ENCODE results near the gene PHC3. TPM values are rescaled to one million over a fixed set of nuclear protein-coding genes. Genes with fewer than 3 reads are reported as not detected.

Gene PHC3
- total and polyA plus RNA-seq, 2 donors from 2014 or later = 3.6 to 85.6 TPM

- no peak for TF ChIP-seq CTCF (IDR thresholded peaks at IDR 0.05; ENCODE audit: borderline replicate concordance, extremely low read depth, insufficient read depth)
- DNase-seq = no peak
- no peak overlapping the region for H3K4me3 ChIP-seq (ENCODE audit: low read length in 3 of 3)
- H3K4me1 ChIP-seq (ENCODE audit: control insufficient read depth in 2 of 3, insufficient read depth in 2 of 3, low read depth in 1 of 3, low read length in 3 of 3) = peaks cover 0 to 11% (median 0%) of the 10 kb centered on the region in 3 donors
- no peaks in the 10 kb centered on the region for H3K27me3 ChIP-seq (ENCODE audit: control insufficient read depth, insufficient read depth, low read length)
- peak overlapping the region in 1 of 2 donors; percentile 23 for H3K27ac ChIP-seq (ENCODE audit: low read depth in 2 of 2, low read length in 2 of 2)
- intact Hi-C loops (cut with DNase I) = no loop called here
- peaks cover 2 to 27% (median 10%) of the 10 kb centered on the region in 3 donors for H3K36me3 ChIP-seq (ENCODE audit: control insufficient read depth in 2 of 3, insufficient read depth in 3 of 3, low read length in 3 of 3)
- H3K9ac ChIP-seq (ENCODE audit: low read length in 3 of 3) = no peak overlapping the region
- no peaks in the 10 kb centered on the region for H3K9me3 ChIP-seq (ENCODE audit: control insufficient read depth in 2 of 3, insufficient read depth in 1 of 3, low read length in 3 of 3)
- FAIRE-seq = no peak
These were observed 90.9 kb downstream of the PHC3 start for GRCh38 chr3:170090601-170090981.

GRCh38 chr3:170089862-170090600, 91.5 kb downstream of the PHC3 start:
- no peak overlapping the region for H3K9ac ChIP-seq (ENCODE audit: low read length in 3 of 3)

GRCh38 chr3:170085396-170085795, 96.1 kb downstream of the PHC3 start:
- H3K36me3 ChIP-seq (ENCODE audit: control insufficient read depth in 2 of 3, insufficient read depth in 3 of 3, low read length in 3 of 3) = peaks cover 0 to 4% (median 4%) of the 10 kb centered on the region in 3 donors
- H3K27me3 ChIP-seq (ENCODE audit: control insufficient read depth, insufficient read depth, low read length) = no peaks in the 10 kb centered on the region
- no peaks in the 10 kb centered on the region for H3K9me3 ChIP-seq (ENCODE audit: control insufficient read depth in 2 of 3, insufficient read depth in 1 of 3, low read length in 3 of 3)
- intact Hi-C loops (cut with DNase I) = no loop called here
- no peak overlapping the region for H3K27ac ChIP-seq (ENCODE audit: low read depth in 2 of 2, low read length in 2 of 2)
- FAIRE-seq = no peak
- no peak for TF ChIP-seq CTCF (IDR thresholded peaks at IDR 0.05; ENCODE audit: borderline replicate concordance, extremely low read depth, insufficient read depth)
- no peak for DNase-seq
- peaks cover 0 to 6% (median 2%) of the 10 kb centered on the region in 3 donors for H3K4me1 ChIP-seq (ENCODE audit: control insufficient read depth in 2 of 3, insufficient read depth in 2 of 3, low read depth in 1 of 3, low read length in 3 of 3)
- no peak overlapping the region for H3K4me3 ChIP-seq (ENCODE audit: low read length in 3 of 3)
- no peak overlapping the region for H3K9ac ChIP-seq (ENCODE audit: low read length in 3 of 3)

More at GRCh38 chr3:170089862-170090600, 91.5 kb downstream of the PHC3 start:
- Histone ChIP-seq H3K4me1 (ENCODE audit: control insufficient read depth in 2 of 3, insufficient read depth in 2 of 3, low read depth in 1 of 3, low read length in 3 of 3) (peaks cover 0 to 11% (median 0%) of the 10 kb centered on the region in 3 donors), H3K9me3 (ENCODE audit: control insufficient read depth in 2 of 3, insufficient read depth in 1 of 3, low read length in 3 of 3) (no peaks in the 10 kb centered on the region), H3K4me3 (ENCODE audit: low read length in 3 of 3) (no peak overlapping the region), H3K27ac (ENCODE audit: low read depth in 2 of 2, low read length in 2 of 2) (peak overlapping the region in 1 of 2 donors; percentile 23), H3K27me3 (ENCODE audit: control insufficient read depth, insufficient read depth, low read length) (no peaks in the 10 kb centered on the region), H3K36me3 (ENCODE audit: control insufficient read depth in 2 of 3, insufficient read depth in 3 of 3, low read length in 3 of 3) (peaks cover 2 to 24% (median 10%) of the 10 kb centered on the region in 3 donors)
- intact Hi-C loops (cut with DNase I) = no loop called here
- DNase-seq (no peak), FAIRE-seq (no peak)
- no peak for TF ChIP-seq CTCF (IDR thresholded peaks at IDR 0.05; ENCODE audit: borderline replicate concordance, extremely low read depth, insufficient read depth)

Measured in kidney (tissue), 14 donors.